Eye (tissue), 1 donor: ENCODE results near the gene TMEM255A.
"Not testable (repeated sequence)": the region's sequence is repeated elsewhere in the genome, so short reads cannot be mapped to it uniquely, and the experiment has no call there.

Experiments used
- DNase-seq: peaks from one replicate; pipeline ENCODE4 v3.0.0-alpha.2; 2015

The TMEM255A gene

GRCh38 chrX:120310861-120311726 lies at the start of gene TMEM255A:
TSS of gene TMEM255A (minus strand) at chrX:120311461. CDS start at chrX:120311309, 152 bp downstream.
- DNase-seq, result peak; percentile 65

GRCh38 chrX:120358737-120359456 lies 47.6 kb upstream of the TMEM255A start:
- peak; percentile 48 for DNase-seq

GRCh38 chrX:120357186-120357585 lies 45.9 kb upstream of the TMEM255A start:
- DNase-seq, result no peak

GRCh38 chrX:120356084-120356483 lies 44.8 kb upstream of the TMEM255A start:
- DNase-seq, result no peak

- no peak for DNase-seq
These were observed 39.3 kb upstream of the TMEM255A start for GRCh38 chrX:120350450-120351138.

- not testable (repeated sequence) for DNase-seq
These were observed 33.3 kb upstream of the TMEM255A start for GRCh38 chrX:120344566-120344965.

- no peak for DNase-seq
These were observed 25.6 kb upstream of the TMEM255A start for GRCh38 chrX:120336899-120337298.

- DNase-seq, result no peak
These were observed 24.0 kb upstream of the TMEM255A start for GRCh38 chrX:120335289-120335688.

- no peak for DNase-seq
These were observed 23.3 kb upstream of the TMEM255A start for GRCh38 chrX:120334603-120335002.

GRCh38 chrX:120334151-120334550 lies 22.9 kb upstream of the TMEM255A start:
- DNase-seq, result no peak

- no peak for DNase-seq
These were observed 21.1 kb upstream of the TMEM255A start for GRCh38 chrX:120332394-120332793.

- no peak for DNase-seq
These were observed 19.9 kb upstream of the TMEM255A start for GRCh38 chrX:120331116-120331515.

- DNase-seq, result no peak
These were observed 10.4 kb upstream of the TMEM255A start for GRCh38 chrX:120321520-120322281.

- no peak for DNase-seq
These were observed 7.2 kb upstream of the TMEM255A start for GRCh38 chrX:120318411-120318810.

- no peak for DNase-seq
These were observed 5.5 kb upstream of the TMEM255A start for GRCh38 chrX:120316587-120317283.

- no peak for DNase-seq
These were observed 4.5 kb upstream of the TMEM255A start for GRCh38 chrX:120315776-120316175.

- peak; percentile 21 for DNase-seq
These were observed 434 bp upstream of the TMEM255A start for GRCh38 chrX:120311727-120312063.

- DNase-seq, result peak; percentile 50
These were observed 1.2 kb downstream of the TMEM255A start for GRCh38 chrX:120309873-120310705.

GRCh38 chrX:120308959-120309872 lies 2.0 kb downstream of the TMEM255A start:
- DNase-seq, result peak; percentile 88

GRCh38 chrX:120308558-120308957 lies 2.7 kb downstream of the TMEM255A start:
- DNase-seq, result peak; percentile 42
